Neural cell (in vitro differentiated cells): Measurements from ENCODE around the gene ANKRD33B. TPM values are rescaled to one million over a fixed set of nuclear protein-coding genes. Genes with fewer than 3 reads are reported as not detected.

Experiments
- H2AFZ ChIP-seq: fragments of 200-600, 300-800 bp; sonication (generic), shearing (Covaris generic); 2 replicates; pipeline ENCODE4 v1.6.0; 2014; ENCODE audit warnings: low read depth, mild to moderate bottlenecking, antibody characterized with exemption, low read length, moderate library complexity
- H3F3A ChIP-seq: fragments of 200-600 bp; shearing (Covaris generic); 2 replicates; pipeline ENCODE4 v1.6.1; 2016; ENCODE audit warnings: mild to moderate bottlenecking, moderate library complexity, mixed read lengths, antibody characterized with exemption, low read length; ENCODE audit not compliant: insufficient read depth, poor library complexity, severe bottlenecking
- H3K27ac ChIP-seq: fragments of 200-600, 300-800 bp; sonication (generic), shearing (Covaris generic); 2 replicates; pipeline ENCODE4 v1.5.1; 2014; ENCODE audit warnings: mild to moderate bottlenecking, low read length, moderate library complexity
- H3K27me3 ChIP-seq: fragments of 300-800, 200-600 bp; sonication (generic), shearing (Covaris generic); 2 replicates; pipeline ENCODE4 v1.6.0; 2014; ENCODE audit warnings: mild to moderate bottlenecking, low read depth, low read length, moderate library complexity; ENCODE audit not compliant: insufficient read depth
- H3K36me3 ChIP-seq: fragments of 300-800, 200-600 bp; sonication (generic), shearing (Covaris generic); 2 replicates; pipeline ENCODE4 v1.5.1; 2014; ENCODE audit warnings: mild to moderate bottlenecking, antibody characterized with exemption, low read length, moderate library complexity; ENCODE audit not compliant: insufficient read depth
- H3K4me2 ChIP-seq: fragments of 300-800, 200-600 bp; sonication (generic), shearing (Covaris generic); 2 replicates; pipeline ENCODE4 v1.6.0; 2014; ENCODE audit warnings: mild to moderate bottlenecking, low read length
- H3K4me3 ChIP-seq: fragments of 300-800, 200-600 bp; sonication (generic), shearing (Covaris generic); 2 replicates; pipeline ENCODE4 v1.5.1; 2014; ENCODE audit warnings: mild to moderate bottlenecking, low read length, moderate library complexity
- H3K79me2 ChIP-seq: fragments of 200-600 bp; shearing (Covaris generic); replicated peaks from 2 replicates; pipeline ENCODE4 v1.6.0; 2014; ENCODE audit warnings: mild to moderate bottlenecking, low read length, moderate library complexity; ENCODE audit not compliant: insufficient read depth
- H3K9ac ChIP-seq: fragments of 300-800, 200-600 bp; sonication (generic), shearing (Covaris generic); 2 replicates; pipeline ENCODE4 v1.6.1; 2016; ENCODE audit warnings: mild to moderate bottlenecking, low read length, mixed read lengths
- H3K9me2 ChIP-seq: fragments of 200-600 bp; shearing (Covaris generic); 2 replicates; pipeline ENCODE4 v1.6.1; 2016; ENCODE audit warnings: mild to moderate bottlenecking, low read length, mixed read lengths; ENCODE audit not compliant: insufficient read depth
- H3K9me3 ChIP-seq: fragments of 200-600, 300-800 bp; sonication (generic), shearing (Covaris generic); 2 replicates; pipeline ENCODE4 v1.6.1; 2016; ENCODE audit warnings: mild to moderate bottlenecking, mixed run types, low read length, moderate library complexity, mixed read lengths
- H4K20me1 ChIP-seq: fragments of 200-600 bp; shearing (Covaris generic); 2 replicates; pipeline ENCODE4 v1.6.1; 2016; ENCODE audit warnings: mild to moderate bottlenecking, mixed run types; ENCODE audit not compliant: insufficient read depth
- CTCF ChIP-seq: fragments of 450-650 bp; IDR thresholded peaks from 2 replicates; pipeline ENCODE4 v1.5.1; 2014; ENCODE audit warnings: antibody characterized with exemption, mild to moderate bottlenecking, moderate library complexity; ENCODE audit not compliant: poor library complexity, severe bottlenecking
- EP300 ChIP-seq: fragments of 450-650 bp; conservative IDR thresholded peaks from 2 replicates; pipeline ENCODE4 v1.6.1; 2014; ENCODE audit warnings: antibody characterized with exemption, mild to moderate bottlenecking, moderate library complexity; ENCODE audit not compliant: poor library complexity, severe bottlenecking
- EZH2 ChIP-seq: fragments of 200-600, 300-800 bp; shearing (Covaris generic), sonication (generic); IDR thresholded peaks from 2 replicates; pipeline ENCODE4 v1.6.1; 2014; ENCODE audit warnings: antibody characterized with exemption, low read length, borderline replicate concordance, mild to moderate bottlenecking; ENCODE audit not compliant: insufficient read depth, poor library complexity, severe bottlenecking
- MXI1 ChIP-seq: fragments of 450-650 bp; conservative IDR thresholded peaks from 2 replicates; pipeline ENCODE4 v1.6.1; 2014; ENCODE audit warnings: antibody characterized with exemption, mild to moderate bottlenecking; ENCODE audit not compliant: poor library complexity, severe bottlenecking
- POLR2AphosphoS5 ChIP-seq: IDR thresholded peaks from 2 replicates; pipeline ENCODE4 v1.6.1; 2012
- RAD21 ChIP-seq: fragments of 450-650 bp; conservative IDR thresholded peaks from 2 replicates; pipeline ENCODE4 v1.6.1; 2014; ENCODE audit warnings: antibody characterized with exemption, mild to moderate bottlenecking, moderate library complexity
- REST ChIP-seq: IDR thresholded peaks from 2 replicates; pipeline ENCODE4 v1.6.1; 2012; ENCODE audit warnings: borderline replicate concordance
- SMC3 ChIP-seq: fragments of 450-650 bp; conservative IDR thresholded peaks from 2 replicates; pipeline ENCODE4 v1.6.1; 2014; ENCODE audit warnings: antibody characterized with exemption, mild to moderate bottlenecking, moderate library complexity; ENCODE audit not compliant: poor library complexity
- TAF1 ChIP-seq: IDR thresholded peaks from 2 replicates; pipeline ENCODE4 v1.6.1; 2012; ENCODE audit warnings: low read depth
- polyA plus RNA-seq: library from polyadenylated mRNA; depleted of rRNA; stranded (reverse); fragments of >200 nt; gene quantifications from 2 replicates; pipeline ENCODE4 v1.2.3, GENCODE V29; 2014

ANKRD33B gene
- polyA plus RNA-seq, 1 donor from 2014 or later, result not detected

GRCh38 chr5:10660720-10661387 lies 97.0 kb downstream of the ANKRD33B start:
- Histone ChIP-seq H3K79me2 (no peaks in the 10 kb centered on the region), H3K9ac (no peak overlapping the region), H3K9me2 (no peaks in the 10 kb centered on the region), H3K4me2 (no peak overlapping the region), H4K20me1 (no peaks in the 10 kb centered on the region), H3F3A (no peaks in the 10 kb centered on the region), H3K9me3 (peaks cover 3% of the 10 kb centered on the region), H3K27ac (no peak overlapping the region), H3K36me3 (no peaks in the 10 kb centered on the region), H3K4me3 (no peak overlapping the region), H2AFZ (no peak overlapping the region), H3K27me3 (no peaks in the 10 kb centered on the region)
- TF ChIP-seq REST (no peak), EP300 (no peak), TAF1 (no peak), SMC3 (no peak), CTCF (no peak), RAD21 (no peak), POLR2AphosphoS5 (no peak), EZH2 (no peak), MXI1 (no peak)

GRCh38 chr5:10661401-10661800 lies 97.5 kb downstream of the ANKRD33B start:
- no peaks in the 10 kb centered on the region for H4K20me1 ChIP-seq
- H3K4me3 ChIP-seq, result no peak overlapping the region
- no peaks in the 10 kb centered on the region for H3K36me3 ChIP-seq
- no peaks in the 10 kb centered on the region for H3K27me3 ChIP-seq
- no peaks in the 10 kb centered on the region for H3F3A ChIP-seq
- H3K9ac ChIP-seq, result no peak overlapping the region
- H3K9me2 ChIP-seq, result no peaks in the 10 kb centered on the region
- H3K9me3 ChIP-seq, result peaks cover 3% of the 10 kb centered on the region
- TF ChIP-seq SMC3 (no peak), TAF1 (no peak), RAD21 (no peak), MXI1 (no peak), POLR2AphosphoS5 (no peak), EP300 (no peak), CTCF (no peak)
- H3K79me2 ChIP-seq, result no peaks in the 10 kb centered on the region
- H3K4me2 ChIP-seq, result no peak overlapping the region
- no peak overlapping the region for H3K27ac ChIP-seq
- no peak overlapping the region for H2AFZ ChIP-seq
